ENCODE measurements around the gene ANKK1. TPM values are rescaled to one million over a fixed set of nuclear protein-coding genes. Genes with fewer than 3 reads are reported as not detected.

Gene ANKK1
- total RNA-seq, 4 donors from 2014 or later = 3.2 to 5.6 (median 4.8) TPM

GRCh38 chr11:113400631-113401230 lies 13.2 kb downstream of the ANKK1 start:
- WGBS = 60% methylated on average over 5 of the region's 5 CpGs
- TF ChIP-seq POLR2A (IDR thresholded peaks at IDR 0.05) (no peak), CTCF (IDR thresholded peaks at IDR 0.05) (no peak), POLR2AphosphoS5 (IDR thresholded peaks at IDR 0.05) (no peak), EP300 (IDR thresholded peaks at IDR 0.05) (no peak)
- no peak overlapping the region for H3K4me3 ChIP-seq
- no peaks in the 10 kb centered on the region for H3K36me3 ChIP-seq
- H3K4me1 ChIP-seq = peaks cover 17% of the 10 kb centered on the region
- H3K27ac ChIP-seq = no peak overlapping the region
- no peaks in the 10 kb centered on the region for H3K27me3 ChIP-seq
- H3K9me3 ChIP-seq = no peaks in the 10 kb centered on the region
- peak in 1 of 2 donors; percentile 53 for DNase-seq (ENCODE audit: low spot score in 2 of 2)

GRCh38 chr11:113401718-113402117 lies 14.1 kb downstream of the ANKK1 start:
- H3K4me3 ChIP-seq = no peak overlapping the region
- H3K9me3 ChIP-seq = no peaks in the 10 kb centered on the region
- peaks cover 19% of the 10 kb centered on the region for H3K4me1 ChIP-seq
- H3K36me3 ChIP-seq = no peaks in the 10 kb centered on the region
- no peak overlapping the region for H3K27ac ChIP-seq
- no peaks in the 10 kb centered on the region for H3K27me3 ChIP-seq
- TF ChIP-seq EP300 (IDR thresholded peaks at IDR 0.05) (no peak), POLR2A (IDR thresholded peaks at IDR 0.05) (no peak), CTCF (IDR thresholded peaks at IDR 0.05) (no peak), POLR2AphosphoS5 (IDR thresholded peaks at IDR 0.05) (no peak)
- WGBS = 10% methylated on average over 2 of the region's 2 CpGs
- no peak for DNase-seq (ENCODE audit: low spot score in 2 of 2)

- no peak overlapping the region for H3K27ac ChIP-seq
- H3K9me3 ChIP-seq = no peaks in the 10 kb centered on the region
- H3K4me1 ChIP-seq = peaks cover 15% of the 10 kb centered on the region
- 26% methylated on average over 7 of the region's 7 CpGs for WGBS
- no peaks in the 10 kb centered on the region for H3K27me3 ChIP-seq
- H3K36me3 ChIP-seq = no peaks in the 10 kb centered on the region
- TF ChIP-seq POLR2AphosphoS5 (IDR thresholded peaks at IDR 0.05) (no peak), CTCF (IDR thresholded peaks at IDR 0.05) (no peak), EP300 (IDR thresholded peaks at IDR 0.05) (no peak), POLR2A (IDR thresholded peaks at IDR 0.05) (no peak)
- DNase-seq (ENCODE audit: low spot score in 2 of 2) = no peak
- no peak overlapping the region for H3K4me3 ChIP-seq
Observed at GRCh38 chr11:113404859-113405430, 17.4 kb downstream of the ANKK1 start.

- Histone ChIP-seq H3K4me1 (peaks cover 15% of the 10 kb centered on the region), H3K27ac (no peak overlapping the region), H3K36me3 (no peaks in the 10 kb centered on the region), H3K27me3 (no peaks in the 10 kb centered on the region), H3K4me3 (no peak overlapping the region), H3K9me3 (no peaks in the 10 kb centered on the region)
- 90% methylated on average over 2 of the region's 7 CpGs for WGBS
- DNase-seq (ENCODE audit: low spot score in 2 of 2) = no peak
- TF ChIP-seq POLR2AphosphoS5 (IDR thresholded peaks at IDR 0.05) (no peak), CTCF (IDR thresholded peaks at IDR 0.05) (no peak), POLR2A (IDR thresholded peaks at IDR 0.05) (no peak), EP300 (IDR thresholded peaks at IDR 0.05) (no peak)
Observed at GRCh38 chr11:113405724-113406478, 18.3 kb downstream of the ANKK1 start.

GRCh38 chr11:113407163-113407562 lies 19.6 kb downstream of the ANKK1 start:
- Histone ChIP-seq H3K9me3 (no peaks in the 10 kb centered on the region), H3K36me3 (no peaks in the 10 kb centered on the region), H3K27ac (no peak overlapping the region), H3K27me3 (no peaks in the 10 kb centered on the region), H3K4me1 (peaks cover 8% of the 10 kb centered on the region), H3K4me3 (no peak overlapping the region)
- TF ChIP-seq POLR2A (IDR thresholded peaks at IDR 0.05) (no peak), CTCF (IDR thresholded peaks at IDR 0.05) (no peak), EP300 (IDR thresholded peaks at IDR 0.05) (no peak), POLR2AphosphoS5 (IDR thresholded peaks at IDR 0.05) (no peak)
- no peak for DNase-seq (ENCODE audit: low spot score in 2 of 2)
- WGBS = 85% methylated on average over 3 of the region's 3 CpGs
